NCI-H146 treated with DMSO at 0.1 percent for 48 hours (cell line): ENCODE measurements around the gene SHC2.

Source experiments
- DNase-seq: peaks from one replicate; lab custom pipeline; 2025; ENCODE audit not compliant: unreplicated experiment; lab: John Stamatoyannopoulos, UW

Gene SHC2

GRCh38 chr19:460877-461720 is at the start of gene SHC2:
TSS of gene SHC2 (minus strand) at chr19:461033. CDS start at chr19:460996, 37 bp downstream.
- DNase-seq, result no peak

GRCh38 chr19:508204-509150 is 47.6 kb upstream of the SHC2 start:
- DNase-seq, result no peak

- DNase-seq, result no peak
Observed at GRCh38 chr19:507286-508203, 46.7 kb upstream of the SHC2 start, which contains the start of gene TPGS1. TSS of gene TPGS1 (plus strand) at chr19:507497. CDS start at chr19:507507, 10 bp downstream.

GRCh38 chr19:506404-507285 is 45.8 kb upstream of the SHC2 start:
- peak; percentile 93 for DNase-seq

GRCh38 chr19:504616-505015 is 43.8 kb upstream of the SHC2 start:
- no peak for DNase-seq

- DNase-seq, result no peak
Observed at GRCh38 chr19:501646-502045, 40.8 kb upstream of the SHC2 start.

- no peak for DNase-seq
Observed at GRCh38 chr19:498977-499623, 38.3 kb upstream of the SHC2 start.

- DNase-seq, result no peak
Observed at GRCh38 chr19:498511-498891, 37.7 kb upstream of the SHC2 start.

GRCh38 chr19:497869-498510 is 37.2 kb upstream of the SHC2 start:
- no peak for DNase-seq

GRCh38 chr19:497491-497868 is 36.6 kb upstream of the SHC2 start:
- DNase-seq, result no peak

- no peak for DNase-seq
Observed at GRCh38 chr19:496986-497385, 36.2 kb upstream of the SHC2 start.

GRCh38 chr19:496112-496665 is 35.4 kb upstream of the SHC2 start, which contains the start of gene MADCAM1:
TSS of gene MADCAM1 (plus strand) at chr19:496486. CDS start at chr19:496500, 14 bp downstream.
- DNase-seq, result no peak

- DNase-seq, result no peak
Observed at GRCh38 chr19:495402-496111, 34.7 kb upstream of the SHC2 start.

GRCh38 chr19:495081-495401 is 34.2 kb upstream of the SHC2 start:
- no peak for DNase-seq

- DNase-seq, result no peak
Observed at GRCh38 chr19:494171-495080, 33.6 kb upstream of the SHC2 start.

GRCh38 chr19:493391-494170 is 32.7 kb upstream of the SHC2 start:
- DNase-seq, result no peak
